ENCODE measurements around the gene TPI1. TPM values are rescaled to one million over a fixed set of nuclear protein-coding genes. Genes with fewer than 3 reads are reported as not detected.

Gene TPI1
- polyA plus RNA-seq, 1 of the 3 experiments (the other 2 are of a cell fraction), result 1,175 TPM

DNA sequence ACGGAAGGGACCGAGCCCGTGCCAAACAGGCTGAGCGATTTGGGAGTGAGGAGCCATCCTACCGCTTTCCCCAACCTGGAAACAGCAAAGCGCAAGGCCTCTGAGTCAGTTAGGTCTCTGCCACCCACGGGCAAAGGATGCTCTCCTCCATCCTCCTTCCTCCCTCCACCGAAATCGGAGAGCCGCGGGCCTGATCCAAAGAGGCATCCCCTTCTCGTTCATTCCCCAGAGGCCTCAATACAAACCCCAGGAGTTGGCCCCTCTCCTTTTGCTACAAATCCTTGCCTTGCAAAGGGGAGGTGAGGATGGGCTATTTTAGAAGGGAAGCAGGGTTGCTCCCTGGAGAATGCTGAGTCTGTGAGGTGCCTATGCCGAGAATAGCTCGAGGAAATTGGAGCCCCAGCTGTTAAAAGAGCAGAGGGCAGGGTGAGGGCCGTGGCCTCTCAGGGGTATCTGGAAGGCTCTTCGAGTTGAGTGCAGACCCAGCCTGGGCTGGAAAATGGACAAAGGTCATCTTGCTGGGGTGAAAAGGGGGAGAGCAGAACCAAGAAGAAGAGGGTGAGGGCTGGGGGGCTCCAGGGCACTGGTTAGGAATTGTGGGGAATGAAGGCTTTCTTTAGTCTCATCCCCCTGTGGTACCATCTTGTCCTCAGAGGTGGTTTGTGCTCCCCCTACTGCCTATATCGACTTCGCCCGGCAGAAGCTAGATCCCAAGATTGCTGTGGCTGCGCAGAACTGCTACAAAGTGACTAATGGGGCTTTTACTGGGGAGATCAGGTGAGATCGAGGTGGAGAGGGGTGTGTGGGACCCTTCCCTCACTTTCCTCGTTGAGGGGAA lies 1.1 kb downstream of the TPI1 start:
- 1% methylated on average over 20 of the region's 22 CpGs for WGBS (ENCODE audit: low lambda C conversion rate)
- TF ChIP-seq, protein P1, sequence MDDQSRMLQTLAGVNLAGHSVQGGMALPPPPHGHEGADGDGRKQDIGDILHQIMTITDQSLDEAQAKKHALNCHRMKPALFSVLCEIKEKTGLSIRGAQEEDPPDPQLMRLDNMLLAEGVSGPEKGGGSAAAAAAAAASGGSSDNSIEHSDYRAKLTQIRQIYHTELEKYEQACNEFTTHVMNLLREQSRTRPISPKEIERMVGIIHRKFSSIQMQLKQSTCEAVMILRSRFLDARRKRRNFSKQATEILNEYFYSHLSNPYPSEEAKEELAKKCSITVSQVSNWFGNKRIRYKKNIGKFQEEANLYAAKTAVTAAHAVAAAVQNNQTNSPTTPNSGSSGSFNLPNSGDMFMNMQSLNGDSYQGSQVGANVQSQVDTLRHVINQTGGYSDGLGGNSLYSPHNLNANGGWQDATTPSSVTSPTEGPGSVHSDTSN (IDR thresholded peaks at IDR 0.05), result no peak
- no peak for TF ChIP-seq GATA2 (CRISPR knock-in tag; IDR thresholded peaks at IDR 0.05)
- TF ChIP-seq, protein P2, sequence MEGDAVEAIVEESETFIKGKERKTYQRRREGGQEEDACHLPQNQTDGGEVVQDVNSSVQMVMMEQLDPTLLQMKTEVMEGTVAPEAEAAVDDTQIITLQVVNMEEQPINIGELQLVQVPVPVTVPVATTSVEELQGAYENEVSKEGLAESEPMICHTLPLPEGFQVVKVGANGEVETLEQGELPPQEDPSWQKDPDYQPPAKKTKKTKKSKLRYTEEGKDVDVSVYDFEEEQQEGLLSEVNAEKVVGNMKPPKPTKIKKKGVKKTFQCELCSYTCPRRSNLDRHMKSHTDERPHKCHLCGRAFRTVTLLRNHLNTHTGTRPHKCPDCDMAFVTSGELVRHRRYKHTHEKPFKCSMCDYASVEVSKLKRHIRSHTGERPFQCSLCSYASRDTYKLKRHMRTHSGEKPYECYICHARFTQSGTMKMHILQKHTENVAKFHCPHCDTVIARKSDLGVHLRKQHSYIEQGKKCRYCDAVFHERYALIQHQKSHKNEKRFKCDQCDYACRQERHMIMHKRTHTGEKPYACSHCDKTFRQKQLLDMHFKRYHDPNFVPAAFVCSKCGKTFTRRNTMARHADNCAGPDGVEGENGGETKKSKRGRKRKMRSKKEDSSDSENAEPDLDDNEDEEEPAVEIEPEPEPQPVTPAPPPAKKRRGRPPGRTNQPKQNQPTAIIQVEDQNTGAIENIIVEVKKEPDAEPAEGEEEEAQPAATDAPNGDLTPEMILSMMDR (IDR thresholded peaks at IDR 0.05), result peak; percentile 36
- no peak for TF ChIP-seq MEF2A (IDR thresholded peaks at IDR 0.05; ENCODE audit: borderline replicate concordance, low read depth)
- no peak for TF ChIP-seq RXRA (IDR thresholded peaks at IDR 0.05; ENCODE audit: borderline replicate concordance, low read depth)
- TF ChIP-seq IRF3 (IDR thresholded peaks at IDR 0.05; ENCODE audit: low read depth, low read length), result no peak
- TF ChIP-seq TCF12 (IDR thresholded peaks at IDR 0.05), result no peak

More for the DNA sequence above, 1.1 kb downstream of the TPI1 start:
- H3K4me3 ChIP-seq (ENCODE audit: low read depth in 2 of 2, low read length in 1 of 2), result peak overlapping the region; percentile 91 to 99
- H3K27me3 ChIP-seq (ENCODE audit: insufficient read depth), result no peaks in the 10 kb centered on the region
- peak overlapping the region; percentile 99 for H3K4me2 ChIP-seq
- H3K79me2 ChIP-seq (ENCODE audit: insufficient read depth), result peaks cover 55% of the 10 kb centered on the region
- no peak overlapping the region for H2AFZ ChIP-seq (ENCODE audit: low read depth)
- no peak for DNase-seq
- peaks cover 35% of the 10 kb centered on the region for H3F3A ChIP-seq (replicated peaks; ENCODE audit: insufficient read depth)
- peak overlapping the region; percentile 100 for H3K9ac ChIP-seq
- H4K20me1 ChIP-seq (ENCODE audit: insufficient read depth), result peaks cover 44% of the 10 kb centered on the region
- H3K4me1 ChIP-seq (ENCODE audit: control insufficient read depth in 1 of 2, insufficient read depth in 2 of 2, low read depth in 1 of 2, low read length in 1 of 2), result peaks cover 33 to 43% of the 10 kb centered on the region in 2 experiments
- H3K9me3 ChIP-seq, result no peaks in the 10 kb centered on the region
- H3K36me3 ChIP-seq (replicated peaks in 1 of 2; ENCODE audit: control insufficient read depth in 1 of 2, insufficient read depth in 2 of 2, low read length in 1 of 2), result peaks cover 16 to 38% of the 10 kb centered on the region in 2 experiments
- CTCF ChIA-PET, result interaction anchor here (0.7 to 10.9 kb wide), 27 partner anchors 8 to 317 kb away, joined by 3 to 164 read pairs (median 7); partner anchors contain the start of genes C12orf57, CDCA3, ENO2 and MLF2
- H3K27ac ChIP-seq (ENCODE audit: low read depth in 2 of 2, low read length in 1 of 2), result peak overlapping the region; percentile 84 to 95; a peak in 3 of 4 replicates
- POLR2A ChIA-PET, result interaction anchor here (0.6 to 5.9 kb wide), 14 partner anchors 9 to 179 kb away, joined by 3 to 57 read pairs (median 6); partner anchors contain the start of genes C12orf57, CDCA3, ENO2 and MLF2
- H3K9me2 ChIP-seq, result no peaks in the 10 kb centered on the region

All from SK-N-SH (cell line).